Activated CD4-positive, alpha-beta T cell treated with anti-CD3 and anti-CD28 coated beads, Interleukin-2, amount 10 ng/mL, durations not matched to agents 24 days and 14 days (primary cell): ENCODE results near the gene DNAJC12. TPM values are rescaled to one million over a fixed set of nuclear protein-coding genes. Genes with fewer than 3 reads are reported as not detected.
"Not testable (repeated sequence)": the region's sequence is repeated elsewhere in the genome, so short reads cannot be mapped to it uniquely, and the experiment has no call there.

Experiments used
- DNase-seq: peaks from one replicate; pipeline ENCODE4 v3.0.0; 2022
- H3K27ac Mint-ChIP-seq: one replicate; pipeline ENCODE4 v1.8.0; 2022; ENCODE audit warnings: mild to moderate bottlenecking, mixed read lengths
- H3K27me3 Mint-ChIP-seq: one replicate; pipeline ENCODE4 v1.8.0; 2022; ENCODE audit warnings: mixed read lengths
- H3K36me3 Mint-ChIP-seq: one replicate; pipeline ENCODE4 v1.8.0; 2022; ENCODE audit warnings: low read depth, mild to moderate bottlenecking, mixed read lengths
- H3K4me1 Mint-ChIP-seq: one replicate; pipeline ENCODE4 v1.8.0; 2021; ENCODE audit warnings: mixed read lengths
- H3K4me3 Mint-ChIP-seq: one replicate; pipeline ENCODE4 v1.8.0; 2022; ENCODE audit warnings: mild to moderate bottlenecking, moderate library complexity, mixed read lengths
- H3K9me3 Mint-ChIP-seq: one replicate; pipeline ENCODE4 v1.8.0; 2021; ENCODE audit warnings: mixed read lengths
- intact Hi-C: fragments of 100-400 bp; cut with micrococcal nuclease; formaldehyde crosslinking; loops from one replicate; pipeline ENCODE4 v1.15.1; 2023
- total RNA-seq: library from RNA; stranded (reverse); gene quantifications from 2 replicates; pipeline ENCODE4 v1.2.3, GENCODE V29; 2022

DNAJC12 gene
- total RNA-seq, 1 donor from 2014 or later, result 23.8 TPM

- intact Hi-C loops, result no loop called here
- H3K9me3 Mint-ChIP-seq, result peaks cover 3% of the 10 kb centered on the region
Measured at GRCh38 chr10:67776371-67776770, 61.6 kb downstream of the DNAJC12 start.

GRCh38 chr10:67775279-67775678 lies 62.7 kb downstream of the DNAJC12 start:
- H3K27ac Mint-ChIP-seq, result no peak overlapping the region
- no peak overlapping the region for H3K4me3 Mint-ChIP-seq
- peaks cover 3% of the 10 kb centered on the region for H3K9me3 Mint-ChIP-seq
- peaks cover 33% of the 10 kb centered on the region for H3K4me1 Mint-ChIP-seq
- DNase-seq, result no peak
- H3K27me3 Mint-ChIP-seq, result no peaks in the 10 kb centered on the region
- no peaks in the 10 kb centered on the region for H3K36me3 Mint-ChIP-seq
- intact Hi-C loops, result no loop called here

More at GRCh38 chr10:67776371-67776770, 61.6 kb downstream of the DNAJC12 start:
- Mint-ChIP-seq H3K27me3 (no peaks in the 10 kb centered on the region), H3K27ac (no peak overlapping the region), H3K4me3 (no peak overlapping the region), H3K4me1 (peaks cover 32% of the 10 kb centered on the region), H3K36me3 (no peaks in the 10 kb centered on the region)
- no peak for DNase-seq

DNA sequence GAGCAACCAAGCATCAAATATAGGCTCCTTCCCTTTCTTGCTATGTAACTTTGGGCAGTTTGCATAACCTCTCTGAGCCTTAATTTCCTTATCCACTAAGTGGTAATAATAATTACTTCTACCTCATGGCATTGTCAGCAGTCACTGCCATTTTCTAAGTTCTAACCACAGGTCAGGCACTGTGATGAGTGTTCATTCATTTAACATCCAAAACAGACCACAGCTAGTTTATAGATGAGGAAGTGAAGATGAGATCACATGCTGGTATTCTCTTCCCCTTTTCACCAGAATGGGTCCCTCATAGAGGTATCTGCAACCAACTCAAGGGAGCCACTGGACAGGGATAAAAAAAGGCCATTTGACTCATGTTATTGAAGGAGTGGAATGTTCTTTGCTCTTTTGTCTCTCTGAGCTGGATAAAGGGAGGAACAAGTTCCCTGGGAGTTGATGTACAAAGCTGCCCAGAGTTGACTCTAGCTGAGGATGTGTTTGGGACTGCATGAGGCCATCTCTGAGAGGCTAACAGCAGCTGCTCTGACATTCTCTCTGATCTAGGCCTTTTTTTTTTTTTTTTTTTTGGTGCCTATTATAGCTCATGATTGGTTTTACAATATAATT lies 65.0 kb downstream of the DNAJC12 start:
- intact Hi-C loops, result no loop called here
- DNase-seq, result no peak
- Mint-ChIP-seq H3K4me3 (no peak overlapping the region), H3K36me3 (no peaks in the 10 kb centered on the region), H3K27ac (peak overlapping the region; percentile 35), H3K4me1 (peaks cover 37% of the 10 kb centered on the region), H3K9me3 (peaks cover 3% of the 10 kb centered on the region), H3K27me3 (no peaks in the 10 kb centered on the region)

DNA sequence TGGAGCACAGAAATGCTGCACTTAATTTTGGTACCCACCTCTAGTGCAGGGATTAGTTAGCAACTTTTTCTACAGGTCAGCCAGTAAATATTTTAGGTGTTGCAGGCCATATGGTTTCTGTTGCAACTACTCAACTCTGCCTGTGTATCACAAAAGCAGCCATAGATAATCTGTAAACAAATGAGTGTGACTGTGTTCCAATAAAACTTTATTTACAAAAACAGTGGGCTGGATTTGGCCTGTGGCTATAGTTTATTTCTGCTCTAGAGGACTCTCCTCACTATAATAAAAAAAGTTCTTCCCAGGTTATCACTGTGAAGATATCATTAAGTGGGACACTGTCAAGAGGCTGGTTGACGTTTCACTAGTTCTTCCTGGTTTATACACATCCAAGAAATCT lies 65.8 kb downstream of the DNAJC12 start:
- intact Hi-C loops, result no loop called here
- Mint-ChIP-seq H3K4me3 (no peak overlapping the region), H3K36me3 (no peaks in the 10 kb centered on the region), H3K9me3 (peaks cover 3% of the 10 kb centered on the region), H3K27ac (peak overlapping the region; percentile 35), H3K4me1 (peaks cover 38% of the 10 kb centered on the region), H3K27me3 (no peaks in the 10 kb centered on the region)
- no peak for DNase-seq

- Mint-ChIP-seq H3K9me3 (peaks cover 3% of the 10 kb centered on the region), H3K36me3 (no peaks in the 10 kb centered on the region), H3K4me3 (peak overlapping the region; percentile 28), H3K4me1 (peaks cover 40% of the 10 kb centered on the region), H3K27ac (peak overlapping the region; percentile 77), H3K27me3 (no peaks in the 10 kb centered on the region)
- intact Hi-C loops, result no loop called here
- DNase-seq, result peak; percentile 72
Measured at GRCh38 chr10:67771200-67771599, 66.8 kb downstream of the DNAJC12 start.

GRCh38 chr10:67770537-67770936 lies 67.5 kb downstream of the DNAJC12 start:
- Mint-ChIP-seq H3K9me3 (peaks cover 3% of the 10 kb centered on the region), H3K27me3 (no peaks in the 10 kb centered on the region), H3K27ac (no peak overlapping the region), H3K4me3 (no peak overlapping the region), H3K4me1 (peaks cover 42% of the 10 kb centered on the region), H3K36me3 (no peaks in the 10 kb centered on the region)
- DNase-seq, result no peak
- intact Hi-C loops, result no loop called here

DNA sequence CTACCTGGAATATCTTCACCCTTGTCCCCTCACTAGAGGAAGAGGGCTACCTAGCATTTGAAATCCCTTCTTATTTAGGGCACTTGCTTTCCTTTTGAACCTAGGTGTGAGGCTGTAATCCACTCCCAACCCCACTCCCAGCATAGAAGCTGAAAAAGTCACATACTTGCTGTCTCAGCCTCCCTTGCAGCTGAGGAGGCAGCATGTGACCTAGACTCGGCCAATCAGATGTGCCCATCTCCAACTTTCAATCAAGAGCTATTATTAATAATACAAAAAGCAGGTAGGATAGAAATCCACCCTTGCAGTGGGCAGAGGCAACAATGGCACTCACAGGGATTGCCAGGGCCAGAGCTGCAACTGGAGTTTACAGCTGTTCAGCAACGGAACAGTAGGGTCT lies 70.7 kb downstream of the DNAJC12 start:
- Mint-ChIP-seq H3K4me3 (no peak overlapping the region), H3K27me3 (peaks cover 3% of the 10 kb centered on the region), H3K4me1 (peaks cover 44% of the 10 kb centered on the region), H3K9me3 (no peaks in the 10 kb centered on the region), H3K36me3 (peaks cover 2% of the 10 kb centered on the region), H3K27ac (no peak overlapping the region)
- DNase-seq, result no peak
- intact Hi-C loops, result no loop called here

DNA sequence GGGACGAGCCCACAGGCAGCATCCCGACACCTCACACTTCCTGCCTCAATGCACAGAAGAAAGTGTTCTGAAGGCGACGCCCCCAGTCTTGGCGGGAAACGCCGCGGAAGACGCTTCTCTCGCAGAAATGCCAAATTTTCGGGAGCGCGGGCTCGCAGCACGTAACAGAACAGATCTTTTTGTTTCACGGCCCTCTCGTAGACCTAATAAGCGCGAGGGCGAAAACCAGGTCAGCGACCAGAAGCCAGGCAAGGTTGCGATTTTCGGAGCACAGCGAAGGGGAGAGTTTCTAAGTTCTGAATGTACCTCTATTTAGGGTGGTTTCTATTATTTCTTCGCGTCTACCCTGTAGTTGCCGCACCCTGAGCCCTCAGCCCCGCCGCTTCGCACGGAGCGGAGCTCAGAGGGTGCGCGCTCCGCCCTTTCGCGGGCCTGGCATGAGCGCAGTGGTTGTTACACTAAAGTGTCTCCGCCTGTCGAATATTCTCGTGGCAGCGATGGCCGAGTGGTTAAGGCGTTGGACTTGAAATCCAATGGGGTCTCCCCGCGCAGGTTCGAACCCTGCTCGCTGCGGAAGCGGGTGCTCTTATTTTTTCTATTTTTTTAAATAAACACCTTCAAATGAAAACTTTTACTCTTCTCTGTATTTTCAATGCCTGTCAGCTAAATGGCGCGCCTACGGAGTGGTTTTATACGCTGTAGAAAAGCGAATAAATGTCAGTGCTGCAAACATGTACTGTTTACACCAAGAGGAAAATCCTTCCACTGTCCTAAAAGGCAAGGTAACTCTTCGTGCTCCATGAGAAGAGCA lies 73.8 kb downstream of the DNAJC12 start:
- Mint-ChIP-seq H3K4me1 (peaks cover 23% of the 10 kb centered on the region), H3K36me3 (peaks cover 2% of the 10 kb centered on the region), H3K27ac (peak overlapping the region; percentile 92), H3K4me3 (peak overlapping the region; percentile 85), H3K9me3 (no peaks in the 10 kb centered on the region), H3K27me3 (peaks cover 8% of the 10 kb centered on the region)
- intact Hi-C loops, result loop anchor here (1.0 to 5.0 kb wide), 6 partner anchors 17 to 568 kb away; partner anchors contain the start of genes CTNNA3, HNRNPH3 and PBLD
- DNase-seq, result peak; percentile 99

- intact Hi-C loops, result loop anchor here (1.0 to 5.0 kb wide), 6 partner anchors 17 to 569 kb away; partner anchors contain the start of genes CTNNA3, HNRNPH3 and PBLD
- H3K27ac Mint-ChIP-seq, result peak overlapping the region; percentile 92
Measured at GRCh38 chr10:67763499-67764011, 74.4 kb downstream of the DNAJC12 start.

GRCh38 chr10:67762567-67762966 lies 75.4 kb downstream of the DNAJC12 start:
- not testable (repeated sequence) for H3K27ac Mint-ChIP-seq, H3K4me3 Mint-ChIP-seq
- intact Hi-C loops, result loop anchor here (5.0 kb wide), 1 partner anchor 65 kb away; the partner anchor contains the start of gene CTNNA3

More at GRCh38 chr10:67763499-67764011, 74.4 kb downstream of the DNAJC12 start:
- H3K36me3 Mint-ChIP-seq, result peaks cover 2% of the 10 kb centered on the region
- peaks cover 19% of the 10 kb centered on the region for H3K4me1 Mint-ChIP-seq
- DNase-seq, result peak; percentile 91
- H3K27me3 Mint-ChIP-seq, result peaks cover 11% of the 10 kb centered on the region
- no peaks in the 10 kb centered on the region for H3K9me3 Mint-ChIP-seq
- H3K4me3 Mint-ChIP-seq, result peak overlapping the region; percentile 85

DNA sequence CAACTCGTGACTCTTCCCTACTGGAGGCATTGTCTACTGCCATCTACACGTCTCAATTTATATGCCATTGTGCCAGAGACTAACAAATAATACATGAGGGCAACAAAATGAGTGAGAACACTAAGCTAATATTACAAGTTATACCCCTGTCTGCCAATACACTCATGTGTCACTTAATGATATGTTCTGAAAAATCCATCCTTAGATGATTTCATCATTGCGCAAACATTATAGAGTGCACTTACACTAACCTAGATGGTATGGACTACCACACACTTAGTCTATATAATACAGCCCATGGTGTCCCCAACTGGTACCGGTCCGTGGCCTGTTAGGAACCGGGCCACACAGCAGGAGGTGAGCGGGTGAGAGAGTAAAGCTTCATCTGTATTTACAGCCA lies 77.7 kb downstream of the DNAJC12 start:
- H3K27me3 Mint-ChIP-seq, result peaks cover 20% of the 10 kb centered on the region

More at GRCh38 chr10:67762567-67762966, 75.4 kb downstream of the DNAJC12 start:
- not testable (repeated sequence) for H3K9me3 Mint-ChIP-seq, DNase-seq, H3K36me3 Mint-ChIP-seq
- Mint-ChIP-seq H3K4me1 (peaks cover 19% of the 10 kb centered on the region), H3K27me3 (peaks cover 11% of the 10 kb centered on the region)

More for the DNA sequence above, 77.7 kb downstream of the DNAJC12 start:
- peaks cover 2% of the 10 kb centered on the region for H3K36me3 Mint-ChIP-seq
- H3K9me3 Mint-ChIP-seq, result no peaks in the 10 kb centered on the region
- no peak for DNase-seq
- intact Hi-C loops, result loop anchor here (5.0 kb wide), 1 partner anchor 63 kb away; the partner anchor contains the start of gene CTNNA3
- peaks cover 11% of the 10 kb centered on the region for H3K4me1 Mint-ChIP-seq
- H3K27ac Mint-ChIP-seq, result no peak overlapping the region
- no peak overlapping the region for H3K4me3 Mint-ChIP-seq
